Left renal pelvis (tissue), 4 donors: ENCODE data around the gene FFAR1. TPM values are rescaled to one million over a fixed set of nuclear protein-coding genes. Genes with fewer than 3 reads are reported as not detected.
A peak's percentile ranks its signal among the peaks of the same experiment; 100 is the strongest.

Source experiments
- DNase-seq, 4 donors: peaks; one replicate each; pipeline ENCODE4 v3.0.0-alpha.2; 2013; ENCODE audit warnings: low read depth in 4 of 4, low spot score in 3 of 4
- polyA plus RNA-seq, 4 donors: library from polyadenylated mRNA; unstranded; fragments of 120-200 nt; gene quantifications; one replicate each; pipeline ENCODE4 v1.2.1, GENCODE V29; 2013; ENCODE audit not compliant: insufficient read length in 4 of 4

Gene FFAR1, protein sequence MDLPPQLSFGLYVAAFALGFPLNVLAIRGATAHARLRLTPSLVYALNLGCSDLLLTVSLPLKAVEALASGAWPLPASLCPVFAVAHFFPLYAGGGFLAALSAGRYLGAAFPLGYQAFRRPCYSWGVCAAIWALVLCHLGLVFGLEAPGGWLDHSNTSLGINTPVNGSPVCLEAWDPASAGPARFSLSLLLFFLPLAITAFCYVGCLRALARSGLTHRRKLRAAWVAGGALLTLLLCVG (N-terminal part only)
- under 1 TPM; 0.29 to 0.61 (median 0.41) TPM for polyA plus RNA-seq

DNA sequence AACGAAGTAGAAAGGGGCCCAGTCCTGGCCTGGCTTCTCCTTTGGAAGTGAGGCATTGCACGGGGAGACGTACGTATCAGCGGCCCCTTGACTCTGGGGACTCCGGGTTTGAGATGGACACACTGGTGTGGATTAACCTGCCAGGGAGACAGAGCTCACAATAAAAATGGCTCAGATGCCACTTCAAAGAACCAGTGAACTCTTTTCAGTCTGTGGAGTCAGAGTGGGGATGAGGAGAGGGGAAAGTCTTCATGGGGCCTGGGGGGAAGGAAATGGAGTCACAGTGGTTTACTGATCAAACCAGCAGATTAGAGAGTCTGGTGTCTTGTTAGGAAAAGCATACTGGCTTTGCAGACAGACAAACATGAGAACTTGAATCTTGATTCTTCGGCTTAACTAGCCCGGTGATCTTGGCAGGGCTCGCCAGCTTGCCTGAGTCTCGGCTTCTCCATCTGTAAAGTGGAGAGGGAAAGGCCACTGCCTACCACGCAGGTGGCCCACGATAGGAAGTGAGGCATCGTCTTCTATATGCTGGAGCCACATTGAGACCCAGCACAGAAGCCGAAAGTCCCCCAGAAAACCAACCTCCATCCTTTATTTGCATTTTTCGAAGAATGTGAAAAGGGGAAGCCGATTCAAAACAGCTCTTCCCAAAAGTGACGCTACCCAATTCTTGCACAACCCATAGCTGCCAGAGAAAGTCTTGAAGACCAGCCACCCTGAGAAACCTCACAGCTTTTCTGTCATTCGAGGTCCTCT lies at the start of gene FFAR1:
FFAR1 (plus strand) TSS at position 732 of the 759 bp plus-strand sequence. CDS start 3,650 bp downstream, outside the sequence.
- no peak for DNase-seq

DNA sequence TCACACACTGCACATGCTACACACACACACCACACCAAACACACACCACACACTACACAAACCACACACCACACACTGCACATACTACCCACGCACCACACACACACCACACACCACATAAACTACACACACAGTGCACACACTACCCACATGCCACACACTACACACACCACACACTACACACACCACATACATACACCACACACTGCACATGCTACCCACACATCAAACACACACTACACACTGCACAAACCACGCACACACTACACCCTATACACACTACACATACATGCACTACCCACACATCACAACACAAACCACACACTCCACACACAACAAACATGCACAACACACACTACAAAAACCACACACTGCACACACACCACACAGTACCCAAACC lies 49.8 kb upstream of the FFAR1 start:
- no peak for DNase-seq

DNA sequence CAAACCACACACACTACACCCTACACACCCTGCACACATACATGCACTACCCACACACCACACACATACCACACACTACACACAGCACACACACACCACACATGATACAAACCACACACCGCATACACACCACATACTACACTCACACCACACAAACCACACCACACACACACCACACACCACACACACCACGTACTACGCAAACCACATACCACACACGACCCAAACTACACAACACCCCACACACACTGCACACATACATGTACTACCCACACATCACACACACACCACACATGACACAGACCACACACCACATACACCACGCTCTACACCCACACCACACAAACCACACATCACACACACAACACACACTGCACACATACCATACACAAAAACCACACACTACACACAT lies 49.1 kb upstream of the FFAR1 start:
- DNase-seq, result no peak

DNA sequence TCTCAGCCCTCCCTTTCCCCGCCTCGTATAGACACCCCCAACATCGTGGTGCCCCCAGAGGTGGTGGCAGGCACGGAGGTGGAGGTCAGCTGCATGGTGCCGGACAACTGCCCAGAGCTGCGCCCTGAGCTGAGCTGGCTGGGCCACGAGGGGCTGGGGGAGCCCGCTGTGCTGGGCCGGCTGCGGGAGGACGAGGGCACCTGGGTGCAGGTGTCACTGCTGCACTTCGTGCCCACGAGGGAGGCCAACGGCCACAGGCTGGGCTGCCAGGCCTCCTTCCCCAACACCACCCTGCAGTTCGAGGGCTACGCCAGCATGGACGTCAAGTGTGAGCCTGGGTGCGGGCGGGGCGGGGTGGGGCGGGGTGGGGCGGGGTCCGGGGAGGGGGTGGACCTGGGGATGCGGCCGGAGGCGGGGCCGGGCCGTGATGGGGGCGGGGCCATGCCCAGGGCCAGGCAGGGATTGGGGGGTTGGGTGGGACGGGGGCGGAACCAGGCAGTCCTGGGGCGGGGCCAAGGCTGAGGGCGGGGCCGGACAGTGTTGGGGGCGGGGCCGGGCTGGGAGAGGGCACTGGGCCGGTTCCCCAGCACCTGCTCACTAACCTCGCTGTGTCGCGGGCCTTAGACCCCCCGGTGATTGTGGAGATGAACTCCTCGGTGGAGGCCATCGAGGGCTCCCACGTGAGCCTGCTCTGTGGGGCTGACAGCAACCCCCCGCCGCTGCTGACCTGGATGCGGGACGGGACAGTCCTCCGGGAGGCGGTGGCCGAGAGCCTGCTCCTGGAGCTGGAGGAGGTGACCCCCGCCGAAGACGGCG lies 48.0 kb upstream of the FFAR1 start:
- no peak for DNase-seq

DNA sequence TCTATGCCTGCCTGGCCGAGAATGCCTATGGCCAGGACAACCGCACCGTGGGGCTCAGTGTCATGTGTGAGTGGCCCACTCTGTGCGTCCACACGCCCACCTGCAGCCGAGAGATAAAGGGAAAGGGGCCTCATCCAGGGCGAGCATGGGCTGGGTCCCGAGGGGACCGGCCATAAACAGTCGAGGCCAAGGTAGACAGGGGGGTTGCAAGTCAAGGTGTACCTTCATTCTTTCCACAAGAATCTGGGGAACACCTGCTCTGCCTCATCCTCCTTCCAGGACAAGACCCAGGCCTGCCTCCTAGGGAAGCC lies 47.4 kb upstream of the FFAR1 start:
- DNase-seq, result no peak

DNA sequence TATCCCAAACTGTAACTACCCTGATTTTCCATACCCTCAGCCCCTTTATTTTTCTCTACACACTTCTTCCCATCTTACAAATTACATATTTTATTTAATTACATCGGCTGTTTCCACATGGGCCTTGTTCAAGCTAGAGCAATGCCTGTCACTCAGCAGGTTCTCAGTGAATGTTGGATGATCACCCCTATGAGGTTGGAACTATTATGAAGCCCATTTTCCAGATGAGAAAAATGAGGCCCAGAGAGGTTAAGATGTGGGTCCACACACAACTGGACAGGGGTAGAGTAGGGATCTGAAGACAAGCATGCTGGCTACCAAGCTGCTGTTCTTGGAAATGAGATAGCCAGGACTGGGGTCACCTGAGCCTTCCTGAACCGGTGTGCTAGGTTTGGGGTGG lies 45.7 kb upstream of the FFAR1 start:
- DNase-seq, result no peak

DNA sequence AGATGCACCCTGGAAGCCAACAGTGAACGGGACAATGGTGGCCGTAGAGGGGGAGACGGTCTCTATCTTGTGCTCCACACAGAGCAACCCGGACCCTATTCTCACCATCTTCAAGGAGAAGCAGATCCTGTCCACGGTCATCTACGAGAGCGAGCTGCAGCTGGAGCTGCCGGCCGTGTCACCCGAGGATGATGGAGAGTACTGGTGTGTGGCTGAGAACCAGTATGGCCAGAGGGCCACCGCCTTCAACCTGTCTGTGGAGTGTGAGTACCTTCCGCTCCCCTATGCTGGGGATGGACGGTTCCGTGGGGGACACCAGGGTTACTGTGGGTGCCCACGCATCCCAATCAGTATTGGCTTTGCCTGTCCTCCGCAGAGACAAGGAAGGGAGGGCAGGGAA lies 45.3 kb upstream of the FFAR1 start:
- DNase-seq, result no peak

DNA sequence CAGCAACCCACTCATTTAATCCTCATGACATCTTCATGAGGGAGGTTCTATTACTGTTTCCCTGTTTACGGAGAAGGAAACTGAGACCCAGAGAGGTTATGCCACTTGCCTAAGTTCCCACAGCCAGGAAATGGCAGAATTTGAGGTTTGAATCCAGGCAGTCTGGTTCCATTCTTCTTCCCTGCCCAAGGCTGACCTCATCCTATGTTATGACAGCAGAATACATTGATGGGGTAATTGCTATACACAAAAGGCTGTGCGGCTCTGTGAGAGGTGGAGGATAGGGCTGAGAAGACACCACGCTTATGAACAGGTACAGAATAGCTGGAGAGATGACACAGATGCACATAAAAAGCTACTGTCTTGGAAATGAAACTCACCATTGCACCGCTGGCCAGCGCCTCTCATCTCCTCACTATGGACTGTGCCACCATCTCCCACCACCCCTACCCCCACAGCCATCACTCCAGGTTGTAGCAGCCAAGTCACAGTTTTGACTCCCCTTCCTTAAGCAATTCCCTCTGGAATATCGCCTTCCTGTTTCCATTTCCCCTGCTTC lies 44.3 kb upstream of the FFAR1 start:
- DNase-seq, result no peak

DNA sequence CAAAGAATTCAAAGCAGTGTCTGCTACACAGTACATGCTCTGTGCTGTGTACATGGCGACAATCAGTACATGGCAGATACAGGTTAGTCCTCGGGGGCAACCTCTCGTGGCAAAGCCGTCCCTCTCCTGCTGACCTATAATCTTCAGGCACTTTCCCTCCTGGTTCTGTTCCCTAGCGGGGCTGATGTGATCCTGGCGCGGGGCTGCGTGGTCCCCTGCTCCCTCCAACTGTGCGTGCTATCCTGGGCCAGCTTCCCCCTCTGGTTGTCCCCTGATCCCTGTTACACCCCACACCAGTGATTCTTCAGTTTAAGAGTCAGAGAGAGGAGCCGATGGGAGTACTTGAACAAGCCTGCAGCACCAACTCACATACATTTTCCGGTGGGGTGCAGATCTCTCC lies 43.7 kb upstream of the FFAR1 start:
- no peak for DNase-seq

DNA sequence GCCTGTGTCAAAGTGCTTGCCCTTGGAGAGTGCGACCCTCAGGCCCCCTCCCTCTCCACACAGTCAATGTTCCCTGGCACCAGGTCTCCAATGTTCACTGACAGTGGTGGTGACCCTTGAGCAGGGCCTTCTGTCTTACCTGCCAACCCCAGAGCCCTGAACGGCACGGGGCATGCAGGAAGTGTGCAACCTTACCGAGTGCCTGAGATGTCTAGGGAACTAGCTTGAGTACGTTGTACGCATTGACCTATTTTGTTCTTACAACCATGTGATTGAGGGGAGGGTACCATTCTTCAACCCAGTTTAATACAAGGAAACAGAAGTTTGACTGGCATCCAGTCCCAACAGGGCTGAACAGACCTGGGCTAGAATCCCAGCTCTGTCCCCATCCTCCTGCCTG lies 42.5 kb upstream of the FFAR1 start:
- DNase-seq, result no peak

DNA sequence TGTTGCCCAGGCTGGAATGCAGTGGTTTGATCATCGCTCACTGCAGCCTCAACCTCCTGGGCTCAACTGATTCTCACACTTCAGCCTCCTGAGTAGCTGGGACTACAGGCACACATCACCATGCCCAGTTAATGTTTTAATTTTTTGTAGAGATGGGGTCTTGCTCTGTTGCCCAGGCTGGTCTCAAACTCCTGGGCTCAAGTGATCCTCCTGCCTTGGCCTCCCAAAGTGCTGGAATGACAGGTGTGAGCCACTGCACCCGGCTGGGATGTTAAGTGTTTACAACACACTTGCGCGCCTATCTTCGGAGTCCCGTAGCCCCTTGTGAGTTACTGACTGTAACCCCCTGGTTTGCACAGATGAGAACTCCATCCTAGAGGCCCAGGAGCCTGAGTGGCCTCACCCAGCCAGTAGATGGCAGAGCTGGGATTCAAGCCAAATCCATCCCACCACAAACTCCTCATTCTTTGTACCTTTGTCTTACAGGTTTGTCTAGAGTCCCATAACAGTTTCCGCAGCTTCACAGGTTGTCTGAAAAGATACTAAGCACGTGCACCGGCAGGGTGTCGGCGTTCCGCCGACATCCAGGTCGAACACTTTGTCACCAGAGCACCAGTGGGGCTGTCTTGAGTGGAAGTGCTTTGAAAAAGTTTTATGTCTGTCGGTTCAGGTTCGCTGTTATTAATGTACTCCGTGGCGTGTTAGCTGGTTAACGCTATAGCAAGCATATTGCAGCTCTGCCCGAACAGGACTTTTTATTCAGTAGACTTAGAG lies 41.0 kb upstream of the FFAR1 start:
- DNase-seq, result no peak

DNA sequence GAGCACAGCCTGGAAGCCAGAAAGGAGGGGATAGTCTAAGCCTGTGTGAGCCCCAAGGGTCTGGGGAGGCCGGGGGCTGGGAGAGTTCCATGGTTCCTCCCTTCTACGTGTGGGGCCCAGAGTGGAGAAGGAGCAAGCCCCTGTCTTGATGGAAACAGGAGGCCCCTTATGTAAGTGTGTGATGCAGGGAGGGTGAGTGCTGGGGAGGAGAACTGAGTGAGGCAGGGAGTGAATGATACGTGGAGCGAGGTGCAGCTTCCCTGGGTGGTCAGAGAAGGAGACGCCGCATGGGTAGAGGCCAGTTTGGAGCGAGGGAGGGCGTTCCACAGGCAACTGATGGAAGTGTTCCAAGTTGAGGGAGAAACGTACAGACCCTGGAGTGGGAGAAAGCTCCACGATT lies 39.8 kb upstream of the FFAR1 start:
- no peak for DNase-seq

DNA sequence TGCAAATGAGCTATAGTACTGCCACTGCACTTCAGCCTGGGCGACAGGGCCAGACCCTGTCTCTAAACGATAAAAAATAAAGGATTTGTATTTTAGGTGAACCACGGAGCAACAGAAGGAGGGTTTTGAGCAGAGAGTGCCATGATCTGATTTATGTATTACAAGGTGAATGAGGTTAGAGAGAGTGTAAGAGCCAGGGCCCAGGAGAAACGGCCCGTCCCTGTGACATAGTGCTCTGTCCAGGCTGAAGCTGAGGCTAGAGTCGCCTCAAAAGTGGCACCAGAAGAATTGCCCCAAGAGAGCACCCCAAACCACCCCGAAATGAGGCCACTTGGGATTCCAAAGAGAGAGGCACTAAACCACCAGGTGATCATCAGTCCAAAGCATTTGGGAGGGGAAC lies 38.8 kb upstream of the FFAR1 start:
- no peak for DNase-seq

DNA sequence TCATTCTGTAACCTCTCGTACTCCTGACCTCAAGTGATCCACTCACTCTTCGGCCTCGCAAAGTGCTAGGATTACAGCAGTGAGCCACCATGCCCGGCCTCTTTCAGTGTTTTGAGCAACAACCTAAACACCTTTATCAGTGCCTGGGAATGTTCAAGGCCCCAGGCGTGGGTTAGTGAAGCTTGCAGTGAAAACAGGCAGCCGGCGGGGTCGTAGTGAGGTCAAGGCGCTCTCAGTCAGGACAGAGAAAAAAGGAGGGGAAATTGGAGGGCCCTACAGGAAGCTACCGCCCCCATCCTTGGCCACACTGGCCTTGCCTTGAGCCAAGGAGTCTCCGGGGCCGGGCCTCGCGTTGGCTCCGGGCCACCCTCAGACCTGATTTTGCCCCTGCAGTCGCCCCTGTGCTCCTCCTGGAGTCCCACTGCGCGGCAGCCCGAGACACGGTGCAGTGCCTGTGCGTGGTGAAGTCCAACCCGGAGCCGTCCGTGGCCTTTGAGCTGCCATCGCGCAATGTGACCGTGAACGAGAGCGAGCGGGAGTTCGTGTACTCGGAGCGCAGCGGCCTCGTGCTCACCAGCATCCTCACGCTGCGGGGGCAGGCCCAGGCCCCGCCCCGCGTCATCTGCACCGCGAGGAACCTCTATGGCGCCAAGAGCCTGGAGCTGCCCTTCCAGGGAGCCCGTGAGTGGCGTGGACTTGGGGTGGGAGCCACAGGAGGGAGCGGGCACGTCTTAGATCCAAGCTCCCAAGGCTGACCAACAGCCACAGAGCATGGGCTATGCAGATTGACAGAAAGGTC lies 38.0 kb upstream of the FFAR1 start:
- DNase-seq, result peak; percentile 52 to 77 (median 66)

DNA sequence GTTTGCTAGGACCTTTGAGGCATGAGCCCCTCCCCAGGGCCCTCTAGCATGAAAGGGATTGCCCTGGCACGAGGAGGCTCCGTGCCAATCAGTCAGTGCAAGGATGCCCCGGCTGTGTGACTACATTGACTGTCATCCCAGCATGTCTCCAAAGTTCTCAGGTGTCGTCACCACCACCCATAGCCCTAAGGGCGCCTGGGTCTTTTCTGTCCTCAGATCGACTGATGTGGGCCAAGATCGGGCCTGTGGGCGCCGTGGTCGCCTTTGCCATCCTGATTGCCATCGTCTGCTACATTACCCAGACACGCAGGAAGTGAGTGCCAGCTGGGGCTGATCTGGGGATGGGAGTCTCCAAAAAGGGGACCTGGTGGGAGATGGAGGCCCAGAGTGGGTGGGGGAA lies 37.4 kb upstream of the FFAR1 start:
- DNase-seq, result no peak

DNA sequence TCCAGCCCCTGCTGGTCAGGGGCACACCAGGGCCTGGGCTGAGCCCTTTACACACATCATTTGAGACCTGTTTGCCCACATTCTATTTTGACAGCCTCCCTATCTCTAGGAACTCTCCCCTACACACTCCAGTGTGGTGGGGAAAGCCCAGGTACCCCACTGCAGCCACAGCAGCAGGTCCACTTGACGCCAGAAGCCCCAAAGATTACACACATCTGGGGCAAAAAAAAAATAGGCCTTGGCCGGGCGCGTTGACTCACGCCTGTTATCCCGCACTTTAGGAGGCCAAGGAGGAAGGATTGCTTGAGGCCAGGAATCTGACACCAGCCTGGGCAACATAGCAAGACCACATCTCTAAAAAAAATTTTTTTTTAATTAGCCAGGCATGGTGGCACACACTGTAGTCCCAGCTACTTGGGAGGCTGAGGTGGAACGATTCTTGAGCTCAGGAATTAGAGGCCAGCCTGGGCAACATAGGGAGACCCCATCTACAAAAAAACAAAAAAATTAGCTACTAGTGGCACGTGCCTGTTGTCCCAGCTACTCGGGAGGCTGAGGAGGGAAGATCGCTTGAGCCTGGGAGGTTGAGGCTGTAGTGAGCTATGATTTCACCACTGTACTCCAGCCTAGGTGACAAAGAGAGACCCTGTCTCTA lies 36.8 kb upstream of the FFAR1 start:
- no peak for DNase-seq

DNA sequence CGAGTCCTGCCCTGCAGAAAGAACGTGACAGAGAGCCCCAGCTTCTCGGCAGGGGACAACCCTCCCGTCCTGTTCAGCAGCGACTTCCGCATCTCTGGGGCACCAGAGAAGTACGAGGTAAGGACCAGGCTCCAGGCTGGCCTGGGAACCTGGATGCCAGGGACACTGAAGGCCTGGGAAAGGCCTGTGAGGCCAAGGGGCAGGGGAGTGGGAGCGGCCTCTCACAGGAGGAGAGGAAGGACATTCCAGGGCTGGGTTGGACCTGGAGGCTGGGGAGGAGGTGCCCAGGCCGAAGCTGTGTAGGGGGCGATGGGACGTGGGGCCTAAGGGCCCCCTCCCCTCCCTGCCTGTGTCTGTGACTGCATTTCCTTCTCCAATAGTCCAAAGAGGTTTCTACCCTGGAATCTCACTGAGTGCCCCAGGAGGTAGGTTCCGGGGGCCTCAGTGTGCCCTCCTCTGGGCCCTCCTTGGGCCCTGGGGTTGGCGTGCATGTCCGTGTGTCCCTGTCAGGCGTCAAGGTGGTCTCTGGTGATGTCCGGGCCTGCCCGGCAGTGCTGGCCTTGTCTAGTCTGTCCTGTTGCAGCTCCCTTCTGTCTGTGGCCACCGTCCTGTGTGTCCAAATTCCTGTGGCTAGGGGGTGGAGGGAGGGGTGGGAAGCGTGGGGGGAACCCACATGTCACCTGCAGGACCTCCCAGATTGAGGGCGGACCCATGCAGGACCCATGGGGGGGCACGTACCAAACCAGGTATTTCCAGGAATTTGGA lies 35.6 kb upstream of the FFAR1 start:
- no peak for DNase-seq

DNA sequence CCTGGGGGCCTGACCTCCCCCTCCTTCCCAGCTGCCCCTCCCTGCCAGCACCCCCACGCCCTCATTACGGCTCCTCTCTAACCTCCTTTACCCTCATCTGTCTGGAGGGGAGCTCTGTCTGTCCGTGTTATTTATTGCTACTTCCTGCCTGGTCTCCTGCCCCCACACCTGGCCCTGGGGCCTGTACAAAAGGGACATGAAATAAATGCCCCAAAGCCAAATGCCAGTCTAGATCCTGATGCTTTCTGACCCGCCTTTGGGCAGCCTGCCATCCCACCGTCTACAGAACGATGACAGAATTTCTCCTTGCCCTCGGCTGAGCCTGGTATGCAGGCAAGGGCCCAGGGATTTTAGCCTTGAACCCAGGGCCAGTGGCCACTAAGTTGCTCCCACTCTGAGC lies 34.1 kb upstream of the FFAR1 start:
- DNase-seq, result no peak

DNA sequence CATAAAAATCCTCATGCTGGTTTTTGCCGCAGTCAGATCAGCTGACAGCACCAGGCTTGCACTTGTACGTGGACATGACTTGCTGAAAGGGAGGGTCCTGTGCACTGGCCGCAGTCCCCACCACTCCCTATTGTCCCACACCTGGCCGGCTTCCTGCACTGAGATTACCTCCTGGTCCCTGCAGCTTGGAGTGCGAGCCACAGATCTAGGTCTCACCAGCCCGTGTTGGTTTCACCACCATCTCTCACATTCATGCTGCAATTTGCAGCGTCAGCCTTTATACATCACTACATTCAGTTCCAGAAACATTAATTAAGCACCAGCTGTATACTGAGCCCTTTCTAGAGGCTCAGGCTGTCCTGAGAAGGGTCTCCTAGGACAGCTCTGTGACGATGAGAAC lies 33.7 kb upstream of the FFAR1 start:
- no peak for DNase-seq
